ENCODE data around the gene PON3. TPM values are rescaled to one million over a fixed set of nuclear protein-coding genes. Genes with fewer than 3 reads are reported as not detected.

Gene PON3
- total RNA-seq, 3 donors from 2014 or later: 3.2 to 8.2 (median 4.2) TPM

- intact Hi-C loops (cut with DNase I, micrococcal nuclease): no loop called here
- TF ChIP-seq CTCF (IDR thresholded peaks at IDR 0.05): no peak
- DNase-seq: peak in 1 of 3 donors; percentile 47
Observed at GRCh38 chr7:95430864-95431263, 34.7 kb upstream of the PON3 start.

GRCh38 chr7:95429241-95429990 is 33.2 kb upstream of the PON3 start:
- H3K4me1 ChIP-seq (ENCODE audit: low read depth): peaks cover 20% of the 10 kb centered on the region
- H3K36me3 ChIP-seq (ENCODE audit: low read depth): no peaks in the 10 kb centered on the region
- no peaks in the 10 kb centered on the region for H3K9me3 ChIP-seq
- intact Hi-C loops (cut with DNase I, micrococcal nuclease): no loop called here
- no peak overlapping the region for H3K4me3 ChIP-seq
- no peak for ATAC-seq
- DNase-seq: no peak
- TF ChIP-seq CTCF (IDR thresholded peaks at IDR 0.05): no peak

More at GRCh38 chr7:95430864-95431263, 34.7 kb upstream of the PON3 start:
- Histone ChIP-seq H3K9me3 (no peaks in the 10 kb centered on the region), H3K36me3 (ENCODE audit: low read depth) (no peaks in the 10 kb centered on the region), H3K4me1 (ENCODE audit: low read depth) (peaks cover 22% of the 10 kb centered on the region), H3K4me3 (no peak overlapping the region)
- ATAC-seq: peak; percentile 80

- DNase-seq (no peak), ATAC-seq (no peak)
- TF ChIP-seq CTCF (IDR thresholded peaks at IDR 0.05): no peak
- Histone ChIP-seq H3K4me1 (ENCODE audit: low read depth) (peaks cover 13% of the 10 kb centered on the region), H3K4me3 (no peak overlapping the region), H3K9me3 (no peaks in the 10 kb centered on the region), H3K36me3 (ENCODE audit: low read depth) (no peaks in the 10 kb centered on the region)
- intact Hi-C loops (cut with DNase I, micrococcal nuclease): no loop called here
Observed at GRCh38 chr7:95427914-95428516, 31.8 kb upstream of the PON3 start.

- Histone ChIP-seq H3K36me3 (ENCODE audit: low read depth) (no peaks in the 10 kb centered on the region), H3K4me1 (ENCODE audit: low read depth) (peaks cover 12% of the 10 kb centered on the region), H3K9me3 (no peaks in the 10 kb centered on the region), H3K4me3 (no peak overlapping the region)
- DNase-seq (no peak), ATAC-seq (no peak)
- intact Hi-C loops (cut with DNase I, micrococcal nuclease): no loop called here
- no peak for TF ChIP-seq CTCF (IDR thresholded peaks at IDR 0.05)
Observed at GRCh38 chr7:95427166-95427565, 31.0 kb upstream of the PON3 start.

GRCh38 chr7:95425694-95426093 is 29.5 kb upstream of the PON3 start:
- Histone ChIP-seq H3K9me3 (no peaks in the 10 kb centered on the region), H3K4me3 (no peak overlapping the region), H3K4me1 (ENCODE audit: low read depth) (peaks cover 5% of the 10 kb centered on the region), H3K36me3 (ENCODE audit: low read depth) (no peaks in the 10 kb centered on the region)
- TF ChIP-seq CTCF (IDR thresholded peaks at IDR 0.05): no peak
- no peak for ATAC-seq
- intact Hi-C loops (cut with DNase I, micrococcal nuclease): no loop called here
- no peak for DNase-seq

Measured in mucosa of descending colon (tissue), 3 donors.